HepG2 (cell line): Measurements from ENCODE around the gene IAH1. TPM values are rescaled to one million over a fixed set of nuclear protein-coding genes. Genes with fewer than 3 reads are reported as not detected.

Source experiments
- ATAC-seq: fragments of 200-7000 bp; cut with Tn5 transposase; 3 replicates; pipeline ENCODE4 v1.9.1; 2020; ENCODE audit warnings: mild to moderate bottlenecking, moderate library complexity
- BruUV-seq: library from RNA; stranded (reverse); fragments of 400-500 nt; replicated peaks from 2 replicates; lab custom pipeline; 2021; lab: Mats Ljungman, UMichigan
- CTCF ChIA-PET: fragments of 300-600 bp; formaldehyde crosslinking; extraction: SDS; loops from one replicate; lab custom pipeline; 2021; ENCODE audit warnings: low total read pairs, inconsistent platforms, low intra/inter-chr PET ratio; lab: Yijun Ruan, JAX
- POLR2A ChIA-PET: fragments of 350-600 bp; sonication (Branson Sonifier 250); formaldehyde crosslinking; loops from one replicate; lab custom pipeline; 2020; ENCODE audit warnings: antibody characterized with exemption, inconsistent platforms; lab: Yijun Ruan, JAX
- DNase-seq: peaks from one replicate; pipeline ENCODE4 v3.0.0-alpha.2; 2015; ENCODE audit warnings: low spot score
- FAIRE-seq: peaks from 3 replicates; lab custom pipeline; 2011; peaks lifted over from hg19 to GRCh38; lab: Jason Lieb, UNC
- H2AFZ ChIP-seq: one replicate; pipeline ENCODE4 v1.6.1; 2011; ENCODE audit warnings: low read length, inconsistent platforms
- H3K27ac ChIP-seq: fragments of 300-600 bp; 3 replicates; pipeline ENCODE4 v1.8.0; 2011; ENCODE audit warnings: mixed run types, mild to moderate bottlenecking, mixed read lengths, low read length, inconsistent platforms; ENCODE audit not compliant: insufficient read depth; ENCODE audit errors: extremely low read length
- H3K27me3 ChIP-seq, 2 experiments: fragments of 200-600 bp in 1 of 2; 2 replicates in 1 of 2; 3 replicates in 1 of 2; pipeline versions ENCODE4 v1.6.0 to v1.8.0; 2011; ENCODE audit warnings: low read length in 2 of 2, mild to moderate bottlenecking in 2 of 2, moderate library complexity in 2 of 2, inconsistent platforms in 1 of 2; ENCODE audit not compliant: insufficient read depth in 2 of 2, control insufficient read depth in 1 of 2
- H3K36me3 ChIP-seq, 2 experiments: fragments of 200-600 bp in 1 of 2; replicated peaks in 1 of 2; 2 replicates in 1 of 2; 3 replicates in 1 of 2; pipeline versions ENCODE4 v1.5.1 to v1.8.0; 2011; ENCODE audit warnings: low read length in 2 of 2, inconsistent platforms in 1 of 2; ENCODE audit not compliant: insufficient read depth in 2 of 2, control insufficient read depth in 1 of 2
- H3K4me1 ChIP-seq: 2 replicates; pipeline ENCODE4 v1.5.1; 2012; ENCODE audit warnings: low read length, inconsistent platforms; ENCODE audit not compliant: insufficient read depth
- H3K4me2 ChIP-seq: 2 replicates; pipeline ENCODE4 v1.6.0; 2011; ENCODE audit warnings: low read depth, low read length, inconsistent platforms
- H3K4me3 ChIP-seq, 3 experiments: fragments of 200-600 bp in 1 of 3; sonication (generic), shearing (Covaris generic) in 1 of 3; replicated peaks in 1 of 3; 2 replicates each; pipeline ENCODE4 v1.5.1; 2011 to 2016; ENCODE audit warnings: low read length in 3 of 3, inconsistent platforms in 2 of 3, low read depth in 2 of 3, mild to moderate bottlenecking in 2 of 3, control low read depth in 1 of 3, mixed read lengths in 1 of 3; ENCODE audit not compliant: insufficient read depth in 1 of 3
- H3K79me2 ChIP-seq: one replicate; pipeline ENCODE4 v1.6.1; 2011; ENCODE audit warnings: low read length, inconsistent platforms; ENCODE audit not compliant: insufficient read depth
- H3K9ac ChIP-seq: 2 replicates; pipeline ENCODE4 v1.6.0; 2011; ENCODE audit warnings: mild to moderate bottlenecking, low read depth, low read length, inconsistent platforms; ENCODE audit not compliant: insufficient read depth
- H3K9me3 ChIP-seq: 2 replicates; pipeline ENCODE4 v1.5.1; 2012; ENCODE audit warnings: mild to moderate bottlenecking, low read length
- H4K20me1 ChIP-seq: 2 replicates; pipeline ENCODE4 v1.6.0; 2011; ENCODE audit warnings: inconsistent platforms, mild to moderate bottlenecking, low read length, moderate library complexity; ENCODE audit not compliant: insufficient read depth
- CENPX ChIP-seq: sonication (generic); formaldehyde crosslinking; IDR thresholded peaks from 2 replicates; pipeline ENCODE4 v1.9.0; 2021; ENCODE audit warnings: mild to moderate bottlenecking, missing genetic modification reagents, moderate library complexity
- HNRNPH1 ChIP-seq: fragments of 200-400 bp; formaldehyde crosslinking; optimal IDR thresholded peaks from 2 replicates; pipeline ENCODE3; 2017; ENCODE audit warnings: mild to moderate bottlenecking, low read depth, low read length
- MIXL1 ChIP-seq: IDR thresholded peaks from 2 replicates; pipeline ENCODE4 v1.6.1; 2016
- NFKBIZ ChIP-seq: IDR thresholded peaks from 2 replicates; pipeline ENCODE4 v1.6.1; 2018; ENCODE audit warnings: missing genetic modification reagents, missing compliant biosample characterization
- POLR2AphosphoS5 ChIP-seq: IDR thresholded peaks from 2 replicates; pipeline ENCODE4 v1.6.1; 2012; ENCODE audit warnings: low read depth, low read length
- ZFY ChIP-seq: sonication (generic); formaldehyde crosslinking; IDR thresholded peaks from 2 replicates; pipeline ENCODE4 v1.4.0; 2020; ENCODE audit warnings: missing genetic modification reagents
- ZKSCAN5 ChIP-seq: sonication (generic); formaldehyde crosslinking; IDR thresholded peaks from 2 replicates; pipeline ENCODE4 v1.5.1; 2020; ENCODE audit warnings: mild to moderate bottlenecking, missing genetic modification reagents
- ZXDC ChIP-seq: sonication (generic); formaldehyde crosslinking; IDR thresholded peaks from 2 replicates; pipeline ENCODE4 v1.5.0; 2020; ENCODE audit warnings: mild to moderate bottlenecking, missing genetic modification reagents
- WGBS: methylation state at CpG from one replicate; pipeline ENCODE4 v1.1.6; 2017; ENCODE audit warnings: low lambda C conversion rate; 5-methylcytosine and 5-hydroxymethylcytosine counted together
- in situ Hi-C: cut with HindIII; loops from 2 replicates; pipeline ENCODE4 v1.10.0; 2017; ENCODE audit warnings: low pct_unique_long_range_greater_than_20kb; ENCODE audit not compliant: extremely low pct_ligation_motif_present
- intact Hi-C: fragments of 100-400 bp; cut with micrococcal nuclease; formaldehyde crosslinking; loops from one replicate; pipeline ENCODE4 v1.10.0; 2022; ENCODE audit not compliant: unreplicated experiment
- polyA plus RNA-seq, 8 experiments: library from polyadenylated mRNA; depleted of rRNA in 3 of 8; stranded (reverse) in 7 of 8; unstranded in 1 of 8; fragments of >200 nt; fragmentation: Illumina TruSeq in 4 of 8; extraction: Trizol in 4 of 8; gene quantifications; 2 replicates each; pipeline versions ENCODE4 v1.2.1 to v1.2.3, GENCODE V29; 2011 to 2016; ENCODE audit warnings: low read depth in 4 of 8, missing spikeins in 1 of 8, mixed read lengths in 1 of 8; ENCODE audit not compliant: insufficient read depth in 1 of 8
- total RNA-seq, 5 experiments: library from RNA; depleted of rRNA; stranded (reverse); fragments of >200 nt; fragmentation: Illumina TruSeq; extraction: Trizol; gene quantifications; 2 replicates each; pipeline ENCODE4 v1.2.3, GENCODE V29; 2016; ENCODE audit warnings: low read depth in 1 of 5

IAH1 gene
- total and polyA plus RNA-seq, 2 of the 13 experiments (the other 11 are each of a cell fraction or from before 2014, with no cell fraction given): 43.6 to 44.4 TPM

- TF ChIP-seq ZFY (CRISPR knock-in tag): no peak
- no peak for TF ChIP-seq HNRNPH1
- TF ChIP-seq MIXL1: no peak
- no peak for TF ChIP-seq ZXDC (CRISPR knock-in tag)
- TF ChIP-seq NFKBIZ (CRISPR knock-in tag): no peak
- no peak for TF ChIP-seq POLR2AphosphoS5
- TF ChIP-seq ZKSCAN5: no peak
- TF ChIP-seq CENPX (CRISPR knock-in tag): no peak
- Histone ChIP-seq H3K36me3 (peaks cover 2 to 27% of the 10 kb centered on the region in 2 experiments; a peak in 4 of 5 replicates), H3K79me2 (no peaks in the 10 kb centered on the region), H2AFZ (no peak overlapping the region), H3K27ac (no peak overlapping the region), H3K4me3 (no peak overlapping the region), H3K9ac (no peak overlapping the region), H4K20me1 (no peaks in the 10 kb centered on the region), H3K9me3 (no peaks in the 10 kb centered on the region), H3K4me1 (peaks cover 20% of the 10 kb centered on the region), H3K4me2 (no peak overlapping the region), H3K27me3 (no peaks in the 10 kb centered on the region)
- ATAC-seq: no peak
- in situ Hi-C loops: no loop called here
- no TSS peak for BruUV-seq
- POLR2A ChIA-PET: no interaction called here
- 97% methylated on average over 4 of the region's 4 CpGs for WGBS
- intact Hi-C loops: no loop called here
- no peak for FAIRE-seq
- CTCF ChIA-PET: no interaction called here
- DNase-seq: no peak
Measured at GRCh38 chr2:9532421-9532820, 58.1 kb downstream of the IAH1 start.
